Astrocyte (in vitro differentiated cells and primary cell): ENCODE measurements around the gene CENPT. TPM values are rescaled to one million over a fixed set of nuclear protein-coding genes. Genes with fewer than 3 reads are reported as not detected.

Experiments
- DNase-seq: peaks from one replicate; pipeline ENCODE4 v3.0.0-alpha.2; 2010; ENCODE audit warnings: low read depth
- FAIRE-seq: peaks from 2 replicates; lab custom pipeline; 2011; peaks lifted over from hg19 to GRCh38; lab: Jason Lieb, UNC
- H2AFZ ChIP-seq: 2 replicates; pipeline ENCODE4 v1.6.0; 2012; ENCODE audit warnings: low read depth, low read length, inconsistent platforms
- H3K27ac ChIP-seq: 2 replicates; pipeline ENCODE4 v1.5.1; 2011; ENCODE audit warnings: low read depth, low read length, inconsistent platforms
- H3K27me3 ChIP-seq: 2 replicates; pipeline ENCODE4 v1.6.0; 2011; ENCODE audit warnings: low read length, inconsistent platforms; ENCODE audit not compliant: insufficient read depth
- H3K36me3 ChIP-seq: 2 replicates; pipeline ENCODE4 v1.5.1; 2011; ENCODE audit warnings: low read length, inconsistent platforms; ENCODE audit not compliant: insufficient read depth
- H3K4me1 ChIP-seq: 2 replicates; pipeline ENCODE4 v1.5.1; 2011; ENCODE audit warnings: low read length, inconsistent platforms; ENCODE audit not compliant: insufficient read depth
- H3K4me2 ChIP-seq: 2 replicates; pipeline ENCODE4 v1.6.0; 2012; ENCODE audit warnings: low read length, inconsistent platforms
- H3K4me3 ChIP-seq: 2 replicates; pipeline ENCODE4 v1.5.1; 2011; ENCODE audit warnings: low read depth, mild to moderate bottlenecking, low read length, inconsistent platforms; ENCODE audit not compliant: insufficient read depth
- H3K79me2 ChIP-seq: 2 replicates; pipeline ENCODE4 v1.6.0; 2012; ENCODE audit warnings: mild to moderate bottlenecking, low read length, inconsistent platforms; ENCODE audit not compliant: insufficient read depth
- H3K9ac ChIP-seq: 2 replicates; pipeline ENCODE4 v1.6.0; 2012; ENCODE audit warnings: mild to moderate bottlenecking, low read length, inconsistent platforms
- H3K9me3 ChIP-seq: 2 replicates; pipeline ENCODE4 v1.5.1; 2012; ENCODE audit warnings: low read depth, mild to moderate bottlenecking, low read length, inconsistent platforms; ENCODE audit not compliant: insufficient read depth
- H4K20me1 ChIP-seq: 2 replicates; pipeline ENCODE4 v1.6.0; 2012; ENCODE audit warnings: low read length, inconsistent platforms; ENCODE audit not compliant: insufficient read depth
- H3K27ac Mint-ChIP-seq: one replicate; pipeline ENCODE4 v1.8.0; 2021; ENCODE audit warnings: mild to moderate bottlenecking, mixed read lengths; ENCODE audit not compliant: unreplicated experiment
- H3K27me3 Mint-ChIP-seq: one replicate; pipeline ENCODE4 v1.8.0; 2021; ENCODE audit warnings: low read depth, mixed read lengths; ENCODE audit not compliant: unreplicated experiment
- H3K36me3 Mint-ChIP-seq: one replicate; pipeline ENCODE4 v1.8.0; 2021; ENCODE audit warnings: low read depth, mixed read lengths; ENCODE audit not compliant: unreplicated experiment
- H3K4me1 Mint-ChIP-seq: one replicate; pipeline ENCODE4 v1.8.0; 2021; ENCODE audit warnings: low read depth, mixed read lengths; ENCODE audit not compliant: unreplicated experiment
- H3K4me3 Mint-ChIP-seq: one replicate; pipeline ENCODE4 v1.8.0; 2021; ENCODE audit warnings: mild to moderate bottlenecking, moderate library complexity, mixed read lengths; ENCODE audit not compliant: unreplicated experiment
- H3K9me3 Mint-ChIP-seq: one replicate; pipeline ENCODE4 v1.8.0; 2021; ENCODE audit warnings: mild to moderate bottlenecking, mixed read lengths; ENCODE audit not compliant: unreplicated experiment
- EZH2 ChIP-seq: IDR thresholded peaks from 2 replicates; pipeline ENCODE4 v1.6.1; 2012; ENCODE audit warnings: mild to moderate bottlenecking, low read length, inconsistent platforms; ENCODE audit not compliant: insufficient read depth
- total RNA-seq: library from RNA; stranded (reverse); gene quantifications from 2 replicates; pipeline ENCODE4 v1.2.1, GENCODE V29; 2021
- TF ChIP-seq, protein P1 (sequence below): IDR thresholded peaks from 2 replicates; pipeline ENCODE4 v1.5.1; 2011; ENCODE audit warnings: low read depth, mild to moderate bottlenecking, inconsistent platforms, low read length, moderate library complexity; ENCODE audit not compliant: insufficient read depth

CENPT gene
- total RNA-seq, 1 donor from 2014 or later = 79.3 TPM

DNA sequence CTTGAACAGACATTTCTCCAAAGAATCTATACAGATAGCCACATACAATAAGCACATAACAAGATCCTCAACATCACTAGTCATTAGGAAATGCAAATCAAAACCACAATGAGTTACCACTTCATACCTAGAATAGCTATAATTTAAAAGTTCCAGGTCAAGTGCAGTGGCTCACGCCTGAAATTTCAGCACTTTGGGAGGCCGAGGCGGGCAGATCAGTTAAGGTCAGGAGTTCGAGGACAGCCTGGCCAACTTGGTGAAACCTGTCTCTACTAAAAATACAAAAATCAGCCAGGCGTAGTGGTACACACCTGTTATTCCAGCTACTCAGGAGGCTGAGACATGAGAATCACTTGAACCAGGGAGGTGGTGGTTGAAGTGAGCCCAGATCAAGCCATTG, 61.0 kb downstream of the CENPT start:
- Mint-ChIP-seq H3K27me3 (no peaks in the 10 kb centered on the region), H3K4me3 (no peak overlapping the region), H3K27ac (no peak overlapping the region), H3K9me3 (no peaks in the 10 kb centered on the region), H3K4me1 (peaks cover 2% of the 10 kb centered on the region), H3K36me3 (peaks cover 2% of the 10 kb centered on the region)
- FAIRE-seq (no peak), DNase-seq (no peak)
- no peak overlapping the region for H2AFZ ChIP-seq
- H3K27me3 ChIP-seq = no peaks in the 10 kb centered on the region
- no peaks in the 10 kb centered on the region for H3K4me1 ChIP-seq
- peaks cover 32% of the 10 kb centered on the region for H4K20me1 ChIP-seq
- H3K9me3 ChIP-seq = no peaks in the 10 kb centered on the region
- TF ChIP-seq, protein P1, sequence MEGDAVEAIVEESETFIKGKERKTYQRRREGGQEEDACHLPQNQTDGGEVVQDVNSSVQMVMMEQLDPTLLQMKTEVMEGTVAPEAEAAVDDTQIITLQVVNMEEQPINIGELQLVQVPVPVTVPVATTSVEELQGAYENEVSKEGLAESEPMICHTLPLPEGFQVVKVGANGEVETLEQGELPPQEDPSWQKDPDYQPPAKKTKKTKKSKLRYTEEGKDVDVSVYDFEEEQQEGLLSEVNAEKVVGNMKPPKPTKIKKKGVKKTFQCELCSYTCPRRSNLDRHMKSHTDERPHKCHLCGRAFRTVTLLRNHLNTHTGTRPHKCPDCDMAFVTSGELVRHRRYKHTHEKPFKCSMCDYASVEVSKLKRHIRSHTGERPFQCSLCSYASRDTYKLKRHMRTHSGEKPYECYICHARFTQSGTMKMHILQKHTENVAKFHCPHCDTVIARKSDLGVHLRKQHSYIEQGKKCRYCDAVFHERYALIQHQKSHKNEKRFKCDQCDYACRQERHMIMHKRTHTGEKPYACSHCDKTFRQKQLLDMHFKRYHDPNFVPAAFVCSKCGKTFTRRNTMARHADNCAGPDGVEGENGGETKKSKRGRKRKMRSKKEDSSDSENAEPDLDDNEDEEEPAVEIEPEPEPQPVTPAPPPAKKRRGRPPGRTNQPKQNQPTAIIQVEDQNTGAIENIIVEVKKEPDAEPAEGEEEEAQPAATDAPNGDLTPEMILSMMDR = no peak
- TF ChIP-seq EZH2 = no peak
- no peaks in the 10 kb centered on the region for H3K36me3 ChIP-seq
- no peak overlapping the region for H3K9ac ChIP-seq
- H3K79me2 ChIP-seq = peaks cover 41% of the 10 kb centered on the region
- no peak overlapping the region for H3K27ac ChIP-seq
- no peak overlapping the region for H3K4me3 ChIP-seq
- H3K4me2 ChIP-seq = no peak overlapping the region

DNA sequence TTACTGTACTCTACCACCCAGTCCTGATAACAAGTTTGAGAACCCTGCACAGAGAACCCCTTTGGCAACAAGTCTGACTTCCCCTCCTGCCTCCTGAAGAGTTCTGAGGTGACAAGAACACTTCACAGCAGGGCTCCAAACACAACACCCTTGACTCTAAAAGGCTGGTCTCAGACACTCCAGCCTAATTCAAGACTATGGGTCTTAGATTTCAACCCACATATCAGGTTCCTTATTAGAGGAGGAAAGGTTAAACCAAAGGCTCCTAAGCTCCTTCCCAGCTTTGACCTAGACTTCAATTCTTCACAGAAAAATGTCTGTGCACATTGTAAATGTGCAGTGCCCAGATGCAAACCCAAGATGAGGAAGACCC, 64.2 kb downstream of the CENPT start:
- Histone ChIP-seq H3K4me2 (no peak overlapping the region), H3K79me2 (peaks cover 52% of the 10 kb centered on the region), H3K4me3 (no peak overlapping the region), H3K4me1 (no peaks in the 10 kb centered on the region), H4K20me1 (peaks cover 40% of the 10 kb centered on the region), H3K27me3 (no peaks in the 10 kb centered on the region), H2AFZ (no peak overlapping the region), H3K9me3 (no peaks in the 10 kb centered on the region), H3K36me3 (no peaks in the 10 kb centered on the region), H3K27ac (no peak overlapping the region), H3K9ac (no peak overlapping the region)
- H3K4me3 Mint-ChIP-seq = no peak overlapping the region
- no peak overlapping the region for H3K27ac Mint-ChIP-seq
- no peaks in the 10 kb centered on the region for H3K27me3 Mint-ChIP-seq
- H3K36me3 Mint-ChIP-seq = peaks cover 4% of the 10 kb centered on the region
- FAIRE-seq = no peak
- TF ChIP-seq, protein P1 = no peak
- no peak for TF ChIP-seq EZH2
- no peak for DNase-seq
- H3K4me1 Mint-ChIP-seq = peaks cover 5% of the 10 kb centered on the region
- no peaks in the 10 kb centered on the region for H3K9me3 Mint-ChIP-seq

DNA sequence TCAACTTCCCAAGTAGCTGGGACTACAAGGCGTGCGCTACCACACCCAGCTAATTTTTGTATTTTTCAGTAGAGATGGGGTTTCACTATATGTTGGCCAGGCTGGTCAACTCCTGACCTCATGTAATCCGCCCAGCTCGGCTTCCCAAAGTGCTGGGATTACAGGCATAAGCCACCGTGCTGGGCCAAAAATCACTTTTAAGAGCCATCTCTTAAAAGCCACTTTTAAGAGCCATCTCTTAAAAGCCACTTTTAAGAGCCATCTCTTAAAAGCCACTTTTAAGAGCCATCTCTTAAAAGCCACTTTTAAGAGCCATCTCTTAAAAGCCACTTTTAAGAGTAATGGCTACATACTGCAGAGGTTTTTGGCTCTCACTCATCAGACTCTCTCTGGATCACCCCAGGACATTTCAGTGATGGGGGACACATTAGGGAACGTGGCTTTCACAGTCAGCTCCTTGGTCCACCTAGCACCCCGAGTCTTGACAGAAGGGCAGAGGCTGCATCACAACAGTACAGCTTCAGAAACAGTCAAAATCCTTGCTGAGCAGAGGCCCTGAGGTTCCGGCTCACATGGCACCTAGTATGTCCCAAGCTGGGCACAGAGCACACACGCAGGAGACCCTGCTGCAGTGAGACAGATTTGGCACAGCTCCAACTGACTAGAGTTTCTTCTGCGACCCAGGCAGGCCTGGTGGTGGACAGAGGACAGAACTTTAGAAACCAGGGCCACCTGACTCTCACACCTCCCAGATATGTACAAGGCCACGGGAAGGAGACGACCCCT, 64.7 kb downstream of the CENPT start:
- H4K20me1 ChIP-seq = peaks cover 40% of the 10 kb centered on the region
- no peaks in the 10 kb centered on the region for H3K27me3 ChIP-seq
- TF ChIP-seq, protein P1 = no peak
- no peak for TF ChIP-seq EZH2
- no peak overlapping the region for H3K4me3 Mint-ChIP-seq
- H3K4me1 Mint-ChIP-seq = peaks cover 5% of the 10 kb centered on the region
- peaks cover 4% of the 10 kb centered on the region for H3K36me3 Mint-ChIP-seq
- no peaks in the 10 kb centered on the region for H3K9me3 ChIP-seq
- no peaks in the 10 kb centered on the region for H3K9me3 Mint-ChIP-seq
- no peak overlapping the region for H3K27ac Mint-ChIP-seq
- DNase-seq = no peak
- no peak overlapping the region for H2AFZ ChIP-seq
- H3K4me1 ChIP-seq = no peaks in the 10 kb centered on the region
- H3K79me2 ChIP-seq = peaks cover 52% of the 10 kb centered on the region
- no peak overlapping the region for H3K4me2 ChIP-seq
- no peak overlapping the region for H3K9ac ChIP-seq
- no peaks in the 10 kb centered on the region for H3K36me3 ChIP-seq
- H3K27me3 Mint-ChIP-seq = no peaks in the 10 kb centered on the region
- no peak overlapping the region for H3K27ac ChIP-seq
- no peak overlapping the region for H3K4me3 ChIP-seq
- FAIRE-seq = no peak
